Astrocyte (in vitro differentiated cells and primary cell): ENCODE measurements around the gene TMEM258. TPM values are rescaled to one million over a fixed set of nuclear protein-coding genes. Genes with fewer than 3 reads are reported as not detected.
A peak's percentile ranks its signal among the peaks of the same experiment; 100 is the strongest.

Experiments
- DNase-seq: peaks from one replicate; pipeline ENCODE4 v3.0.0-alpha.2; 2010; ENCODE audit warnings: low read depth
- FAIRE-seq: peaks from 2 replicates; lab custom pipeline; 2011; peaks lifted over from hg19 to GRCh38; lab: Jason Lieb, UNC
- H2AFZ ChIP-seq: 2 replicates; pipeline ENCODE4 v1.6.0; 2012; ENCODE audit warnings: low read depth, low read length, inconsistent platforms
- H3K27ac ChIP-seq: 2 replicates; pipeline ENCODE4 v1.5.1; 2011; ENCODE audit warnings: low read depth, low read length, inconsistent platforms
- H3K27me3 ChIP-seq: 2 replicates; pipeline ENCODE4 v1.6.0; 2011; ENCODE audit warnings: low read length, inconsistent platforms; ENCODE audit not compliant: insufficient read depth
- H3K36me3 ChIP-seq: 2 replicates; pipeline ENCODE4 v1.5.1; 2011; ENCODE audit warnings: low read length, inconsistent platforms; ENCODE audit not compliant: insufficient read depth
- H3K4me1 ChIP-seq: 2 replicates; pipeline ENCODE4 v1.5.1; 2011; ENCODE audit warnings: low read length, inconsistent platforms; ENCODE audit not compliant: insufficient read depth
- H3K4me2 ChIP-seq: 2 replicates; pipeline ENCODE4 v1.6.0; 2012; ENCODE audit warnings: low read length, inconsistent platforms
- H3K4me3 ChIP-seq: 2 replicates; pipeline ENCODE4 v1.5.1; 2011; ENCODE audit warnings: low read depth, mild to moderate bottlenecking, low read length, inconsistent platforms; ENCODE audit not compliant: insufficient read depth
- H3K79me2 ChIP-seq: 2 replicates; pipeline ENCODE4 v1.6.0; 2012; ENCODE audit warnings: mild to moderate bottlenecking, low read length, inconsistent platforms; ENCODE audit not compliant: insufficient read depth
- H3K9ac ChIP-seq: 2 replicates; pipeline ENCODE4 v1.6.0; 2012; ENCODE audit warnings: mild to moderate bottlenecking, low read length, inconsistent platforms
- H3K9me3 ChIP-seq: 2 replicates; pipeline ENCODE4 v1.5.1; 2012; ENCODE audit warnings: low read depth, mild to moderate bottlenecking, low read length, inconsistent platforms; ENCODE audit not compliant: insufficient read depth
- H4K20me1 ChIP-seq: 2 replicates; pipeline ENCODE4 v1.6.0; 2012; ENCODE audit warnings: low read length, inconsistent platforms; ENCODE audit not compliant: insufficient read depth
- H3K27ac Mint-ChIP-seq: one replicate; pipeline ENCODE4 v1.8.0; 2021; ENCODE audit warnings: mild to moderate bottlenecking, mixed read lengths; ENCODE audit not compliant: unreplicated experiment
- H3K27me3 Mint-ChIP-seq: one replicate; pipeline ENCODE4 v1.8.0; 2021; ENCODE audit warnings: low read depth, mixed read lengths; ENCODE audit not compliant: unreplicated experiment
- H3K36me3 Mint-ChIP-seq: one replicate; pipeline ENCODE4 v1.8.0; 2021; ENCODE audit warnings: low read depth, mixed read lengths; ENCODE audit not compliant: unreplicated experiment
- H3K4me1 Mint-ChIP-seq: one replicate; pipeline ENCODE4 v1.8.0; 2021; ENCODE audit warnings: low read depth, mixed read lengths; ENCODE audit not compliant: unreplicated experiment
- H3K4me3 Mint-ChIP-seq: one replicate; pipeline ENCODE4 v1.8.0; 2021; ENCODE audit warnings: mild to moderate bottlenecking, moderate library complexity, mixed read lengths; ENCODE audit not compliant: unreplicated experiment
- H3K9me3 Mint-ChIP-seq: one replicate; pipeline ENCODE4 v1.8.0; 2021; ENCODE audit warnings: mild to moderate bottlenecking, mixed read lengths; ENCODE audit not compliant: unreplicated experiment
- CTCF ChIP-seq: IDR thresholded peaks from 2 replicates; pipeline ENCODE4 v1.5.1; 2011; ENCODE audit warnings: low read depth, mild to moderate bottlenecking, inconsistent platforms, low read length, moderate library complexity; ENCODE audit not compliant: insufficient read depth
- EZH2 ChIP-seq: IDR thresholded peaks from 2 replicates; pipeline ENCODE4 v1.6.1; 2012; ENCODE audit warnings: mild to moderate bottlenecking, low read length, inconsistent platforms; ENCODE audit not compliant: insufficient read depth
- total RNA-seq: library from RNA; stranded (reverse); gene quantifications from 2 replicates; pipeline ENCODE4 v1.2.1, GENCODE V29; 2021

The TMEM258 gene
- total RNA-seq, 1 donor from 2014 or later = 98.6 TPM

- peaks cover 3% of the 10 kb centered on the region for H3K9me3 Mint-ChIP-seq
- H3K4me3 Mint-ChIP-seq = no peak overlapping the region
- Histone ChIP-seq H3K4me1 (peaks cover 40% of the 10 kb centered on the region), H3K36me3 (no peaks in the 10 kb centered on the region), H3K4me3 (no peak overlapping the region), H3K27me3 (no peaks in the 10 kb centered on the region), H3K9ac (no peak overlapping the region), H3K4me2 (no peak overlapping the region), H3K9me3 (no peaks in the 10 kb centered on the region), H4K20me1 (peaks cover 85% of the 10 kb centered on the region), H3K27ac (no peak overlapping the region), H2AFZ (no peak overlapping the region), H3K79me2 (peaks cover 90% of the 10 kb centered on the region)
- no peak for TF ChIP-seq EZH2
- no peak for TF ChIP-seq CTCF
- no peak overlapping the region for H3K27ac Mint-ChIP-seq
- no peak for FAIRE-seq
- H3K36me3 Mint-ChIP-seq = peaks cover 6% of the 10 kb centered on the region
- peaks cover 17% of the 10 kb centered on the region for H3K4me1 Mint-ChIP-seq
- no peaks in the 10 kb centered on the region for H3K27me3 Mint-ChIP-seq
- DNase-seq = no peak
Observed at GRCh38 chr11:61832754-61833153, 40.4 kb upstream of the TMEM258 start.

GRCh38 chr11:61832207-61832606 lies 39.8 kb upstream of the TMEM258 start:
- Mint-ChIP-seq H3K27ac (no peak overlapping the region), H3K27me3 (no peaks in the 10 kb centered on the region), H3K36me3 (peaks cover 6% of the 10 kb centered on the region), H3K4me1 (peaks cover 18% of the 10 kb centered on the region), H3K4me3 (no peak overlapping the region), H3K9me3 (peaks cover 3% of the 10 kb centered on the region)
- no peaks in the 10 kb centered on the region for H3K36me3 ChIP-seq
- peak overlapping the region; percentile 89 for H3K4me2 ChIP-seq
- H3K27ac ChIP-seq = no peak overlapping the region
- H3K9ac ChIP-seq = no peak overlapping the region
- H3K79me2 ChIP-seq = peaks cover 89% of the 10 kb centered on the region
- peaks cover 44% of the 10 kb centered on the region for H3K4me1 ChIP-seq
- H4K20me1 ChIP-seq = peaks cover 79% of the 10 kb centered on the region
- TF ChIP-seq EZH2 (no peak), CTCF (no peak)
- H2AFZ ChIP-seq = no peak overlapping the region
- H3K9me3 ChIP-seq = no peaks in the 10 kb centered on the region
- DNase-seq = no peak
- no peaks in the 10 kb centered on the region for H3K27me3 ChIP-seq
- H3K4me3 ChIP-seq = no peak overlapping the region
- no peak for FAIRE-seq

- H4K20me1 ChIP-seq = peaks cover 63% of the 10 kb centered on the region
- H3K4me2 ChIP-seq = peak overlapping the region; percentile 89
- peak overlapping the region; percentile 92 for H3K4me3 Mint-ChIP-seq
- H3K9me3 Mint-ChIP-seq = peaks cover 1% of the 10 kb centered on the region
- H3K27ac Mint-ChIP-seq = no peak overlapping the region
- peaks cover 71% of the 10 kb centered on the region for H3K79me2 ChIP-seq
- H2AFZ ChIP-seq = no peak overlapping the region
- peaks cover 2% of the 10 kb centered on the region for H3K36me3 Mint-ChIP-seq
- FAIRE-seq (no peak), DNase-seq (peak; percentile 28)
- H3K27me3 ChIP-seq = no peaks in the 10 kb centered on the region
- H3K4me3 ChIP-seq = peak overlapping the region; percentile 83
- H3K4me1 ChIP-seq = peaks cover 48% of the 10 kb centered on the region
- no peaks in the 10 kb centered on the region for H3K9me3 ChIP-seq
- no peaks in the 10 kb centered on the region for H3K27me3 Mint-ChIP-seq
- H3K4me1 Mint-ChIP-seq = peaks cover 25% of the 10 kb centered on the region
- H3K27ac ChIP-seq = no peak overlapping the region
- H3K9ac ChIP-seq = peak overlapping the region; percentile 86
- H3K36me3 ChIP-seq = no peaks in the 10 kb centered on the region
- TF ChIP-seq EZH2 (no peak), CTCF (no peak)
Observed at GRCh38 chr11:61830237-61831105, 38.1 kb upstream of the TMEM258 start.
